ENCODE results near the gene CDKN2AIP.

Gene CDKN2AIP, protein sequence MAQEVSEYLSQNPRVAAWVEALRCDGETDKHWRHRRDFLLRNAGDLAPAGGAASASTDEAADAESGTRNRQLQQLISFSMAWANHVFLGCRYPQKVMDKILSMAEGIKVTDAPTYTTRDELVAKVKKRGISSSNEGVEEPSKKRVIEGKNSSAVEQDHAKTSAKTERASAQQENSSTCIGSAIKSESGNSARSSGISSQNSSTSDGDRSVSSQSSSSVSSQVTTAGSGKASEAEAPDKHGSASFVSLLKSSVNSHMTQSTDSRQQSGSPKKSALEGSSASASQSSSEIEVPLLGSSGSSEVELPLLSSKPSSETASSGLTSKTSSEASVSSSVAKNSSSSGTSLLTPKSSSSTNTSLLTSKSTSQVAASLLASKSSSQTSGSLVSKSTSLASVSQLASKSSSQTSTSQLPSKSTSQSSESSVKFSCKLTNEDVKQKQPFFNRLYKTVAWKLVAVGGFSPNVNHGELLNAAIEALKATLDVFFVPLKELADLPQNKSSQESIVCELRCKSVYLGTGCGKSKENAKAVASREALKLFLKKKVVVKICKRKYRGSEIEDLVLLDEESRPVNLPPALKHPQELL

DNA sequence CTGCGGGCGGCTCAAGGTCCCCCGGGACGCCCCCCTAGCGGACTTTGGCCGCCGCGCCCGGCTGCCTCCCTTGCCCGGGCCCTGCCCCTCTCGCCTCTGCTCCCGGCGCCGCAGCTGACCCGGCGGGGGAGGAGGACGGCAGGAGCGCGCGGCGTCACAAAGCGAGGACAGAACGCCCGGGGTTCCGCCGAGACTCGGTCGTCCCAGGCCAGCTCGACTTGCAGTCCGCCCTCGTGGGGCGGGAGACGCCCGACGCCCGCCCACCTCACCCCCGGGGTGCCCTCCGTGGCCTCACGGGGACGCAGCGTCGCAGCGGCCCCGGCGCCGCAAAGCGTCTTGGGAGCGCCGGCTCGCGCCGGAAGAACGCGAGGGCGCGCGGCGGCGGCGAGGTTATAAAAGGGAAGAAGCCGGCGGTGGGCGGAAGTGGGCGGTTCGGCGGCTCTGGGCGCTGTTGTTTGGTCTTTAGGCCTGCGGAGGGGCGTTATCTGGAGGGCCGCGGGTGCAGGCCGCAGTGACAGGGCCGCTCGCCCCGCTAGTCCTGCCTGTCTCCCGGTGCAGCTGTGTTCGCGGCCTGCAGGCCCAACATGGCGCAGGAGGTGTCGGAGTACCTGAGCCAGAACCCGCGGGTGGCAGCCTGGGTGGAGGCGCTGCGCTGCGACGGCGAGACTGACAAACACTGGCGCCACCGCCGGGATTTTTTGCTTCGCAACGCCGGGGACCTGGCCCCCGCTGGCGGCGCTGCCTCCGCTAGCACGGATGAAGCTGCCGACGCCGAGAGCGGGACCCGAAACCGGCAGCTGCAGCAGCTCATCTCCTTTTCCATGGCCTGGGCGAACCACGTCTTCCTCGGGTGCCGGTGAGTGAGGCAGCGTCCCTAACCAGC, at the start of gene CDKN2AIP:
Gene CDKN2AIP, plus strand, starts transcription at position 423 of the 883 bp plus-strand sequence. Its CDS starts 162 bp downstream, at position 585.
- DNase-seq, result peak; percentile 77

DNA sequence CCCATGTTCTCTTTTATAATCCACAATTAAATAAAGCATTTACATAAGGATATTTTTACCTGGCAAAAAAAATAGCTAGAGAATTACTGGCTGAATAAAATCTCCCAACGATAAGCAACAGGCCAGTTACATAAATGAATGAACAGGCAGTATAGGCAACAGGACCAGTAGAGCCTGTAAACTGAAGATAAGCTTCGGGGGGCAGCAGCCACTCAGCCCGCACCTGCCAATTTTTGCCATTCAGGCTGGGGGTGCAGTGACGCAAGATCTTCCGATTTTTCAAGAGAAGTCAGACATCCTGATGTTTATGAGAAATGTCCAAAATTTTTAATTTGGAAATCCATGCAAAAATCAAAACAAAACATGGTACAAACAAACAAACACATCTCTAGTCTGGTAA, 49.0 kb upstream of the CDKN2AIP start:
- DNase-seq, result no peak

DNA sequence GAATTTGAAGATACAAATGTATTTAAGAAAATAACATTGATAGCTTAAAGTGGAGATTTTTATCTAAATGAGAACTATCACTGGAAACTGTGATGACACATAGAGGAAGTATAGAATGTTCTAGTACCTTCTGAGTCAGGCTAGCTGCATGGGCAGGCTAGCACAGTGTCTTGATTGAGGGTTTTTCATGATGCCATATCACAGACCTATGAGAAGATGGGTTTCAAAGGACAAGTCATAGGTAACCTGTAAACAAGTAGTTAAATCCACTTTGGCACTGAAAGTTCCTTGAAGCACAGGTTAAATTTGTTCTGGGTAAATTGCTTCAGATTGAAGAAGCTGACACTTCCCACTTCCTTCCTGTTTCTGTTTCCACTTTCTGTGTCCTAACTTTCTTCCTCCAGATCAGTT, 48.2 kb upstream of the CDKN2AIP start:
- DNase-seq, result no peak

DNA sequence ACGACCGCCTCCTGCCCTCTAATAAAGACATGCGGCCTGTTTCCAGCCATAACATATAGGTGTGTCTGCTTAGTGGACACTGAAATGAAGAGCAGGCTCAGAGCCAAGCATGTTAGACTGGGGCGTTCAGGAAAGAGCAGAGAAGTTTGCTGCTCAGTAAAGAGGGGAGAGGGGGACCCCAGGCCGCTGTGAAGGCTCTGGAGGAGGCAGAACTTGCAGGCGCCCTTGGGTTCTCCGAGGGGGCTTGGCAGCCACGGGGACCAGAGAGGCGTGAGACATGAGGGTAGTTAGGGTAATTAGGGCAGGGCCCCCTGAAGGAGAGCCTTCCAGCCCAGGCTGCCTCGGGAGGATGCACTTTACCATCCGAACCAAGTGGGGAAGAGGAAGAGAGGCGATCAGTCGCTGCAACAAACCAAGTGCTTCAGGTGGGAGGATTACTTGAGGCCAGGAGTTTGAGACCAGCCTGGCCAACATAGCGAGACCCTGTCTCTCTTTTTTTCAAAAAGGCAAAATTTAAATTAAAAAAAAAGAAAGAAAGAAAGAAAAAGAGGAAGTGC, 46.6 kb upstream of the CDKN2AIP start:
- no peak for DNase-seq

DNA sequence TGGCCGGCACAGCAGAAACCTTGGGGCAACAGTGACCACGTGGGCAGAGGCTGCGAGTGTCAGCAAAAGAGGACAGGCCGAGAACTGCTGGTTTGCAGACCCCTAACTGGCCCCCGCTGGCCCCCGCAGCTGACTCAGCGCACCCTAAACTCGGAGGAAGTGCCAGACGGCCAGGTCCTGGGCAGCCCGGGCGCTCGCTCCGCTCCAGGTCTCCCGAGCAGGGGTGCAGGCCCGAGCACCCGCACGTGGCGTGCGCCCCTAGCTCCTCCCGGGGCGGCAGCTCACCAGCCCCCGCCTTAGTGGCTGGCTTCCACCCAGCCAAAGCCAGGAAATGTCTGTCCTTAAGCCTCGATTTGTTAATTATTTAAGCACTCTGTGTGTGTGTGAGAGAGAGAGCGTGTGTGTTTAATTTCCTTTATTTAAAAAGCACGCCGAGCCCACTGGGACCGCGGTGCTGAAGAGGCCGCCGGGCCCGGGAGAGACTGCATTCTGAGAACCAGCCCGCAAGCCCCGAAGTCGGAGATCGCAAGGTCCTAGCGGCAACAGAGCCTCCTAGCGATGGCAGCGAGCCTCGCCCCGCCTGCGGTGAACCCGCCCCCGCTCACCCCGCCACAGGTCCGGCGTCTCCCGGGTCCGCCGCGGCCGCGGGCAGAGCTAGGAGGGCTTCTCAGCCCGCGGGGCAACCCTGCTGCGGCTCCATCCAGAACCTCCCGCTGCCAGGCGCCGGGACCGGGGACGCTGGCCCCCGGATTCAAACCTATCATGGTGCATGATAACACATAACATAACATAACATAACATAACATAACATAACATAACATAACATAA, 45.9 kb upstream of the CDKN2AIP start:
- no peak for DNase-seq

DNA sequence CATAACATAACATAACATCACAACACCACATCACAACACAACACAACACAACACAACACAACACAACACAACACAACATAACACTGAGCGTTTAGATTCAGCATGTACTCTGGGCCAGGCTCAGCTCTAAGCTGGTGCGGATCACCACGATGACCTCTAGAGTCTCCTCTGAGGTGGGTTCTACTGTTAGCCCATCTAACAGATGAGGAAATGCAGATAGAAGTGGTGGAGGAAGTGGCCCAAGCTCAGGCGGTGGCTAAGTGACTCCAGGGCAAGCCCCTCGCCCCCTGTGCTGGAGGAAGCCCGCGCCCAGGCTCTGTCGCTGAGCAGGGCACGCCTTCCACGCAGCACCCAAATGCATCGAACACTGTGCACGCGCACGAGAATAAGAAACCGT, 45.3 kb upstream of the CDKN2AIP start:
- no peak for DNase-seq

DNA sequence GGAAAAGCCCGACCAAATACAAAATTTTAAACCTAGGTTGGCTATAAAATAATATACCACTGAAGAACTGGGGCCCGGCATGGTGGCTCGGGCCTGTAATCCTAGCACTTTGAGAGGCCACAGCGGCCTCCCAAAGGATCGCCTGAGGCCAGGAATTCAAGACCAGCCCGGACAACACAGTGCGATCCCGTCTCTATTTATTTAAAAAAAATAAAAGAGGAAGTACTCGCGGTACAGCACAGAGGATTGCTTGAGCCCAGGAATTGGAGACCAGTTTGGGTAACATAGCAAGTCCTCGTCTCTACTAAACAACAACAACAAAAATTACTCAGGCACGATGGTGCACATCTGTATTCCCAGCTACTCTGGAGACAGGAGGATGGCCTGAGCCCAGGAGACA, 44.8 kb upstream of the CDKN2AIP start:
- DNase-seq, result no peak

DNA sequence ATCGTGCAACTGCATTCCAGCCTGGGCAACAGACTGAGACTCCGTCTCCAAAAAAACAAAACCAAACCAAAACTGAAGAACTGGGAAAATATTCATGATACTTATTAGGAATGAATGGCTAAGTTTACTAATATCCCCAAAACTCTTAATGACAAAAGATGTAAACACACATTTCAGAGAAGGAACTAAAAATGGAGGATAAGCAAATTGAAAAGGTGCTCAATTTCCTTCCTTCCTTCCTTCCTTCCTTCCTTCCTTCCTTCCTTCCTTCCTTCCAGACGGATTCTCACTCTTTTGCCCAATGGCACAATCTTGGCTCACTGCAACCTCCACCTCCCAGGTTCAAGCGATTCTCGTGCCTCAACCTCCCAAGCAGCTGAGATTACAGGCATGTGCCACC, 44.4 kb upstream of the CDKN2AIP start:
- no peak for DNase-seq

DNA sequence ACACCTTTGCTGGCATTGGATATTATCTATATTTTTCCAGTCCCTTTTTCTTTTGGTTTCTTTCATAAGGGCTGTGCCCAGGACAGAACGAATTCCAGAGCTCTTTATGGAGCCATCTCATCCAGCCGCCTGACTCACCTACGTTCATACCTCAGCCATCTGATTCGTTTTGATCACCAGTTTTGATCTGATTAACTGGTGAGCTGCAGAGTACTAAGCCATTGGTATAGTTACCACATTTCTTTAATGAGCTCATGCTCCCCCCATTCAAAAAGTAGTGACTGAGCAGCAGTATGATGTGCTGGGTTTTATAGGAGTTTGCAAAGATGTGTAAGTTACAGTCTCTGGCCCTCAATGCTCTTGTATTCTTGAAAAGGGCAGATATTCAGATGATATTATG, 43.0 kb upstream of the CDKN2AIP start:
- no peak for DNase-seq

DNA sequence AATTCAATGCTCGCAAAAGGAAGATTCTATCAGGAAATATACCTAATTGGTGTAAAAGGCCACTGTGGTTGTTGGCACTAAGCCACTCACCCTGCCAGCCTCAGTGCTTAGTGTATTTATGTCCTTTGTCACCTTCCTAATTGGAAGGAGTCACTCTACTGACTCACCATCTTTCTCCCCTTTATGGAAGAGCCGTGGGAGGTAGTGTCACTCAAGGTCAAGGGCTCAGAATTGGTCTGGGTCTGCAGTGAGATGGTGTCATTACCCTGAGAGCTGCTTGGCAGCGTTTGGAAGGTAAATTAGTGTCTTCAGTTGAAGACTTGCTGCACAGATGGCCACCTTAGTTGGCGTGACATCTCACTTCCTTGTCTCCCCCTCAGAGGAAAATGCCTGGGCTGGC, 41.7 kb upstream of the CDKN2AIP start:
- DNase-seq, result no peak

DNA sequence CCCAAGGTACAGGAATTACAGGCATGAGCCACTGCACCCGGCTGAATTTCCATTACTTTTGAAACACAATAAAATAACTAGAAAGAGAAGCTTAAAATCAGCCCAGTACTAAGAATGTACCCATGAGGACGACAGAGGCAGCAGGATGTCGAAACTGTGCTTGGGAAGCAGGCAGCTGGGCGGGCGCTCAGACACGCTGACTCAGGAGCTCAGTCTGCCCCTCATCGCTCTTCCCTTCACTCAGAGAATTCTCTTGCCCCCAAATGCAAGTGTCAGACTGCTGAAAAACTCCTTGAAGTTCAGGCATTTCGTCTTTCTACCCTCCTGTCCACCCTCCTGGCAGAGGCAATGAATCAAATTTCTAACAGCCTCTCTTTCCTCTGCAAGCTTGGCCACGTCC, 41.0 kb upstream of the CDKN2AIP start:
- no peak for DNase-seq

DNA sequence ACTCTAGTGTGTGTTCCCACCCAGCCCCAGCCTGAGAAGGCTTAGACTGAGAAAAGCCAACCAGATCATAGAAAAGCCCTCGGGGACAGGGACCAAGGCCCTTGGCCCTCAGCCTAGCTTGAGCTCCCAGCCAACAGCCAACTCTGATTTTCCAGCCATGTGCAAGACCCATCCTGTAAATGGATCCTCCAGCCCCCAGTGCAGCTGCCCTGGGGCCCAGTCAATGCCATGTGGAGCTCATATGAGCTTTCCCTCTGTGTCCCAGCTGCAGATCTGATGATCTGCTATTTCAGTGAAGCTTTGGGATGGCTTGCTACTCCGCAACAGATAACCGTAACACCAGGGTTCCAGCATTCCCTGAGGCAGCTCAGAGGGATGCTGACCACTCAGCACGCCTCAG, 40.5 kb upstream of the CDKN2AIP start:
- DNase-seq, result no peak

DNA sequence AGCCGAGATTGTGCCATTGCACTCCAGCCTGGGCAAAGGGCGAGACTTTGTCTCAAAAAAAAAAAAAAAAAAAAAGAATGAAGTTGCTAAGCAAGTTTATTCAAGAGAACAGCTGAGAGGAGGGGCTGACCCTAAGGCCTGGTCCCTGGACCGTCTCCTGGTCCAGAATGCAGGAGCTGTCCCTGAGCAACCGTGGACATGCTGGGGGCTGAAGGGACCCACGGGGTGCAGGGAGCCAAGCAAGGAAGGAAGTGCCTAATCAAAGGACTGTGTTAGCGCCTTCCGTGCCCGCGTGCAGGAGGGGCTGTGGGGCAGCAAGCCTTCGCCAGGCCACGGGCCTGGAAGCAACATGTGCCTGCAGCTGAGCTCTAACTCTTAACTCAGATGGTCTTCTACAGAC, 39.1 kb upstream of the CDKN2AIP start:
- DNase-seq, result no peak

DNA sequence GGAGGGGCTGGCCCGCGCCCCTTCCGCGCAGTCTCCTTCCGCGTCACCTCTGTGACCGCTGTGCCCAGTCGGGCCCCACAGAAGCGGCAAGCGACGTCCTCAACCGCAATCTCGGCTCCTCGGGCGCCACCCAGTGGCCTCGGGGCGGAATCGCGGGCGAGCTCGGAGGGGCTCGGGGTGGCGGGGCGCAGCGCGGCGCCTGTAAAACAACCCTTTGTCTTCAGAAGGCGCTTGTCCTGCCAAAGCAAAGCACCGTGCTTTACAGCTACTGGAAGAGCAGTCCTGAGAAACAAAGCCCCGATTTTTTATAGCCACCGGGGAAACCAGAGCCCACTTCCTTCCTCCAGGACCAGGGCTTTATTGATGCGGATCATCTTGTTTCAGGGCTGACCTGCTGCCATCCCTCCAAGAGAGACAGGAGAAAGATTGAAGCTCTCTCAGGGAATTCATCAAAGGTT, 37.3 kb upstream of the CDKN2AIP start:
- DNase-seq, result peak; percentile 58

DNA sequence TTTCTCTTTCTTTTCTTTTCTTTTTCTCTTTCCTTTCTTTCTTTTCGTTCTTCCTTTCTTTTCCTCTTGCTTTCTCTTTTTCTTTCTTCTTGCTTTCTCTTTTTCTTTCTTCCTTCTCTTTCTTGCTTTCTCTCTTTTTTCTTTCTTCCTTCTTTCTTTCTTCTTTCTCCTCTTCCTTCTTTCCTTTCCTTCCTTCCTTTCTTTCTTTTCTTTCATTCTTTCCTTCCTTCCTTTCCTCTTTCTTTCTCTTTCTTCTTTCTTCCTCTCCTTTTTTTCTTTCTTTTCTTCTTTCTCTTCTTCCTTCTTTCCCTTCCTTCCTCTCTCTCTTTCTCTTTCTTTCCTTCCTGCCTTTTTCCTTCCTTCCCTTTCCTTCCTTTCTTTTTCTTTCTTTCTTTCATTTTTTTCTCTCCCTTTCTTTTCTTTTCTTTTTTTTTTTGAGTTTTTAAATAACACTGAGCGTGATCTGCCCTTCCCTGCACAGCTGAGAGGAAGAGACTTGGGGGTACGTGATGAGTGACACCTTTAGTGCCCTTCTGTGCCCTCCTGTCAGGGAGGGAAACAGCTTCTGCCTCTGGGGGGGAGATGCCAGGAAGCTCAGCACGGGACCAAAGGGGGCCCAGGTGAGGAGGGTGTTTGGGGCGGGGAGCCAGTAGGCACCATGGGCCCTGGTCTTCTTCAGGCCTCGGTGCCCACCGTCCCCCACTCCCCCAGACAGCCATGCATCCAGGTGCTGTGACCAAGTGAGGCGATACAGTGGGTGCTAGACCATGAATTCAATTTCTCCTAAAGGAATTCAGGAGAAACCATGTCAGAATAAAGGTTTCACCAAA, 36.6 kb upstream of the CDKN2AIP start:
- no peak for DNase-seq

DNA sequence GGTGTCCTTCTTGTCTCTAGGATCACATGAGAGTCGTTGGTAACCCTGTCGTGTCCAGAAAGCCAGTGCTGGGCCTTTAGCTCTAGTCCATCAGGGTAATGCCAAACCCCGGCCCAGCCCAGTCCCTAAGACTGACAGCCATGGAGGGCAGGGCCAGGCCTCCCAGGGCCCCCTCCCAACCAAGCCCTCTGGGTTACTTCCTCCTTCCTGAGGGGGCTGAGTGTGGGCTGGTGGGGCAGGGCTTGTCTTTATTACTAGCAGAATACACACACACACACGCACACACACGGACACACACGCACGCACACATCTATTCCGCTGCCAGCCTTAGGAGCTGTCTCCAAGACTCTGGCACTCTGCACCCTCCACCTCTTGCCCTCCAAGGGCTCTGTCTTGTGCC, 35.6 kb upstream of the CDKN2AIP start:
- DNase-seq, result no peak

DNA sequence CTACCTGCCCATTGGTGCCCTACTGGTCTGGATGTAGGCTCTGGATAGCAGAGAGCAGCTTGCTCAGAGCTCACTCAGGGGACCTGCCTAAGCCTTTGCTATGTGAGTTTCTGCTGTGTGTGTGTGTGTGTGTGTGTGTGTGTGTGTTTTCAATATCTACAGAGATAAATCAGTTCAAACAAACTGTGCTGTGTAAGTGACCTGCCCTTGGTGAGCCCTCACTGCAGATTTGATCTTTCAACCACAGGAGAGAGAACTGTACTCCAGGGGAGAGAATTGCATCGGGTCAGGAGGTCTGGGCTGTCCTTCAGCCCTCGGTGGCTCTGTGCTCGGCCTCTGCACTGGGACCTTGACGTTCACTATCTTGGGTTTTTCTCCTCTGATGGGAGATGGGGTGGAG, 35.0 kb upstream of the CDKN2AIP start:
- DNase-seq, result no peak

DNA sequence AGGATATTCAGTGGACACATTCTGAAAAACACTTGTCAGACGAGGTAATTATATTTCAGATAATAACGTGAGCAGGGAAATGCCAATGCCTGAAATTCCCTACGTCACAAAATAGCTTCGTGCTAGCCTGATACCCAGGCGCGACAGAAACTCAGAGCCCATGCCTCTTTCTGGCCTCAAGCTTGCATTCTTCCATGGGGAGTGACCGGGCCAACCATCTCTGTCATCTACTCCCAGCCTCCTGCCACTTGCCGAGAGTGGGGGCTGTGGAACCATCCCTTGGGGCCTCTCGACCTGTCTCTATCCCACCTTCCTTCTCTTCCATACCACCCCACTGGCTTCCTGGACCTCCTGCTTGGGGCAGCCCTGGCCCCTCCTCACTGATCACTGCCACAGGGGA, 34.5 kb upstream of the CDKN2AIP start:
- DNase-seq, result no peak

DNA sequence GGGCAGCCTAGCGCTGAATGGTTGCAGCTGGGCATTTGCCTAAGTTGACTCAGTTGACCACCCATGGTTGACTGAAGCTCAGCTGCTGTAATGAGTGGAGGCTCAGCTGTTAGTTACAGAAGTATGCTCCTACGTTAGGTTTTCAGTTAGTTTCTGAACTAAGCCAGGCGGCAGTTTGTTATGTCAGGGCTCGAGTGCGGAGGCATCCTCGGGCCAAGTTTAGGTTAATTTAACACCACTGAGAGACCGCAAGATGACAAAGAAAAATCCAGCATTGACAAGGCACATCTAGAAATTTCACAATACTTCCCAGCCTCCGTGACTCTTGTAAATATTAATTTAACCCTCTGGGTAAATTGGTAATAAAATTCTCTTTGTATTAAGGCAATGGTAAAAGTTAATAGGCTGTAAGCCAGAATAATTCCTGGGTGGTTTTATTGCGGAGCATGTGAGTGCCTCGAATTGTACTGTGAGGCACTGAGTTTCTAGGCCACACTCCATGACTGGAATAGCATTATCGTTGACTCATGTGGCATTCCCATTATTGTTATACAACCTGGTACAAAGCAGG, 33.1 kb upstream of the CDKN2AIP start:
- DNase-seq, result peak; percentile 15

DNA sequence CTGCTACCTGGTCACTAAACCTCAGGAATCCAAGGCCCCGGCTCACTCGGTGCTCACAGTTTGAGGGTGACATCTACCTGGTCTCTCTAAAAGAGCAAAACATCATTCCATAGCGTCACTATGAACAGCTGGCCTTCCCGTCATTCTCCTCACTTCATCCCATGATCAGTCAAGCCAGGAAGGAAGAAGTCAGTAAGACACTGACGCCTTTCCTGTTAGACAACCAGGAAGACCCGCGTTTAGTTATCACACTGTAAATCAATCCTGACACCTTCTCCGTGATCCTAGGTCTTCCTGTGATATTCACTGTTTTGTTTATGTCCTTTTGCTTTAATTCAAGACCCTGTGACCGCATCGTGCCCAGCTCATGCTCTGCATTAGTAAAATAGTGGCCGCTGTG, 31.6 kb upstream of the CDKN2AIP start:
- no peak for DNase-seq
